ENCODE data around the gene CDC73.

DNA sequence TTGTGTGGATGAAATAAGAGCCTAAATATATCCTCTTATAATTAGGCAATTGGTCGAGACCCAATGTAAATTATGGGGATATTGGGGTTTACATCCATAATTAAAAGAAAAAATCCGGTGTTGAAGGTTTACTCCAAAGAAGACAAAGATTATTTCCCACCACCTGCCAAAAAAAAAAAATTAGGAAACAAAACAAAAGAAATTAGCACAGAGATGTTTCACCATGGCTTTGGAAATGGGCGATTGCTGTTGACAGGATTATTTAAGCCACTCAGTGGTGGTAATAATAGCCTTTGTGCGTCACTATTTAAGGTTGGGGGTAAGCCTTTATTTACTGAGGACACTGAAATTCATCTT is 16.0 kb upstream of the CDC73 start:
- TF ChIP-seq, protein P1, sequence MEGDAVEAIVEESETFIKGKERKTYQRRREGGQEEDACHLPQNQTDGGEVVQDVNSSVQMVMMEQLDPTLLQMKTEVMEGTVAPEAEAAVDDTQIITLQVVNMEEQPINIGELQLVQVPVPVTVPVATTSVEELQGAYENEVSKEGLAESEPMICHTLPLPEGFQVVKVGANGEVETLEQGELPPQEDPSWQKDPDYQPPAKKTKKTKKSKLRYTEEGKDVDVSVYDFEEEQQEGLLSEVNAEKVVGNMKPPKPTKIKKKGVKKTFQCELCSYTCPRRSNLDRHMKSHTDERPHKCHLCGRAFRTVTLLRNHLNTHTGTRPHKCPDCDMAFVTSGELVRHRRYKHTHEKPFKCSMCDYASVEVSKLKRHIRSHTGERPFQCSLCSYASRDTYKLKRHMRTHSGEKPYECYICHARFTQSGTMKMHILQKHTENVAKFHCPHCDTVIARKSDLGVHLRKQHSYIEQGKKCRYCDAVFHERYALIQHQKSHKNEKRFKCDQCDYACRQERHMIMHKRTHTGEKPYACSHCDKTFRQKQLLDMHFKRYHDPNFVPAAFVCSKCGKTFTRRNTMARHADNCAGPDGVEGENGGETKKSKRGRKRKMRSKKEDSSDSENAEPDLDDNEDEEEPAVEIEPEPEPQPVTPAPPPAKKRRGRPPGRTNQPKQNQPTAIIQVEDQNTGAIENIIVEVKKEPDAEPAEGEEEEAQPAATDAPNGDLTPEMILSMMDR (IDR thresholded peaks at IDR 0.05) = no peak
- TF ChIP-seq POLR2A (IDR thresholded peaks at IDR 0.05) (no peak), EP300 (IDR thresholded peaks at IDR 0.05) (no peak)

Measured in ovary (tissue), 3 donors.